ENCODE data around the gene DLX1. TPM values are rescaled to one million over a fixed set of nuclear protein-coding genes. Genes with fewer than 3 reads are reported as not detected.

Gene DLX1
- total and polyA plus RNA-seq, 4 donors = not detected

DNA sequence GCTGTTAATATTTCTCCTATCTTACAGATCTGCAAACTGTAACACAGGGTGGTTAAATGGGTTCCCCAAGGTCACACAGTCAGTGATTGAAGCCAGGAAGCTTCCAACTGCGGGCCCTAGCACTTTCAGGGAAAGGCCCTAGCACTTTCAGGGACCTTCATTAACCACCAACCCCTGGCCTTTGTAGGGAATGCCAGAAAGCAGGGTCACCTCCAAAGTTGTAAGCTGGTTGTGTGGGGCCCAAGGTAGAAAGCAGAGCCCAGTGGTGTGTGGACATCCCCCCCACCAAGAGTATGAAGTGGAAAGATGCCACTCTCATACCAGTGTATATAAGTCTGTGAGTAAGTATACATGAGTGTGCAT, 13.0 kb downstream of the DLX1 start:
- Histone ChIP-seq H3K9me3 (ENCODE audit: control insufficient read depth in 4 of 4, low read length in 3 of 4) (peaks cover 0 to 2% (median 0%) of the 10 kb centered on the region in 4 donors), H3K4me3 (ENCODE audit: low read depth in 1 of 3, low read length in 3 of 3) (no peak overlapping the region), H3K36me3 (ENCODE audit: control insufficient read depth in 4 of 4, insufficient read depth in 3 of 4, low read depth in 1 of 4, low read length in 3 of 4) (no peaks in the 10 kb centered on the region), H3K27ac (ENCODE audit: low read depth in 1 of 2, low read length in 2 of 2) (no peak overlapping the region), H3K4me1 (ENCODE audit: control insufficient read depth in 4 of 4, insufficient read depth in 4 of 4, low read length in 3 of 4) (peaks cover 19 to 50% (median 33%) of the 10 kb centered on the region in 4 donors), H3K9ac (ENCODE audit: low read depth in 1 of 2, low read length in 2 of 2) (no peak overlapping the region), H3K27me3 (ENCODE audit: control insufficient read depth in 4 of 4, insufficient read depth in 4 of 4, low read length in 3 of 4) (peaks cover 15 to 24% (median 19%) of the 10 kb centered on the region in 4 donors)
- WGBS = 31% methylated on average over 1 of the region's 1 CpG
- DNase-seq (ENCODE audit: low spot score) = no peak
- TF ChIP-seq, protein P1, sequence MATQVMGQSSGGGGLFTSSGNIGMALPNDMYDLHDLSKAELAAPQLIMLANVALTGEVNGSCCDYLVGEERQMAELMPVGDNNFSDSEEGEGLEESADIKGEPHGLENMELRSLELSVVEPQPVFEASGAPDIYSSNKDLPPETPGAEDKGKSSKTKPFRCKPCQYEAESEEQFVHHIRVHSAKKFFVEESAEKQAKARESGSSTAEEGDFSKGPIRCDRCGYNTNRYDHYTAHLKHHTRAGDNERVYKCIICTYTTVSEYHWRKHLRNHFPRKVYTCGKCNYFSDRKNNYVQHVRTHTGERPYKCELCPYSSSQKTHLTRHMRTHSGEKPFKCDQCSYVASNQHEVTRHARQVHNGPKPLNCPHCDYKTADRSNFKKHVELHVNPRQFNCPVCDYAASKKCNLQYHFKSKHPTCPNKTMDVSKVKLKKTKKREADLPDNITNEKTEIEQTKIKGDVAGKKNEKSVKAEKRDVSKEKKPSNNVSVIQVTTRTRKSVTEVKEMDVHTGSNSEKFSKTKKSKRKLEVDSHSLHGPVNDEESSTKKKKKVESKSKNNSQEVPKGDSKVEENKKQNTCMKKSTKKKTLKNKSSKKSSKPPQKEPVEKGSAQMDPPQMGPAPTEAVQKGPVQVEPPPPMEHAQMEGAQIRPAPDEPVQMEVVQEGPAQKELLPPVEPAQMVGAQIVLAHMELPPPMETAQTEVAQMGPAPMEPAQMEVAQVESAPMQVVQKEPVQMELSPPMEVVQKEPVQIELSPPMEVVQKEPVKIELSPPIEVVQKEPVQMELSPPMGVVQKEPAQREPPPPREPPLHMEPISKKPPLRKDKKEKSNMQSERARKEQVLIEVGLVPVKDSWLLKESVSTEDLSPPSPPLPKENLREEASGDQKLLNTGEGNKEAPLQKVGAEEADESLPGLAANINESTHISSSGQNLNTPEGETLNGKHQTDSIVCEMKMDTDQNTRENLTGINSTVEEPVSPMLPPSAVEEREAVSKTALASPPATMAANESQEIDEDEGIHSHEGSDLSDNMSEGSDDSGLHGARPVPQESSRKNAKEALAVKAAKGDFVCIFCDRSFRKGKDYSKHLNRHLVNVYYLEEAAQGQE (IDR thresholded peaks at IDR 0.05) = no peak
- no peak for TF ChIP-seq HNF4A (conservative IDR thresholded peaks at IDR 0.05)
- no peak for TF ChIP-seq NR2F2 (IDR thresholded peaks at IDR 0.05)
- TF ChIP-seq SP1 (IDR thresholded peaks at IDR 0.05) = no peak
- TF ChIP-seq, protein P2, sequence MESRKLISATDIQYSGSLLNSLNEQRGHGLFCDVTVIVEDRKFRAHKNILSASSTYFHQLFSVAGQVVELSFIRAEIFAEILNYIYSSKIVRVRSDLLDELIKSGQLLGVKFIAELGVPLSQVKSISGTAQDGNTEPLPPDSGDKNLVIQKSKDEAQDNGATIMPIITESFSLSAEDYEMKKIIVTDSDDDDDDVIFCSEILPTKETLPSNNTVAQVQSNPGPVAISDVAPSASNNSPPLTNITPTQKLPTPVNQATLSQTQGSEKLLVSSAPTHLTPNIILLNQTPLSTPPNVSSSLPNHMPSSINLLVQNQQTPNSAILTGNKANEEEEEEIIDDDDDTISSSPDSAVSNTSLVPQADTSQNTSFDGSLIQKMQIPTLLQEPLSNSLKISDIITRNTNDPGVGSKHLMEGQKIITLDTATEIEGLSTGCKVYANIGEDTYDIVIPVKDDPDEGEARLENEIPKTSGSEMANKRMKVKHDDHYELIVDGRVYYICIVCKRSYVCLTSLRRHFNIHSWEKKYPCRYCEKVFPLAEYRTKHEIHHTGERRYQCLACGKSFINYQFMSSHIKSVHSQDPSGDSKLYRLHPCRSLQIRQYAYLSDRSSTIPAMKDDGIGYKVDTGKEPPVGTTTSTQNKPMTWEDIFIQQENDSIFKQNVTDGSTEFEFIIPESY (IDR thresholded peaks at IDR 0.05) = no peak
- TF ChIP-seq, protein P3, sequence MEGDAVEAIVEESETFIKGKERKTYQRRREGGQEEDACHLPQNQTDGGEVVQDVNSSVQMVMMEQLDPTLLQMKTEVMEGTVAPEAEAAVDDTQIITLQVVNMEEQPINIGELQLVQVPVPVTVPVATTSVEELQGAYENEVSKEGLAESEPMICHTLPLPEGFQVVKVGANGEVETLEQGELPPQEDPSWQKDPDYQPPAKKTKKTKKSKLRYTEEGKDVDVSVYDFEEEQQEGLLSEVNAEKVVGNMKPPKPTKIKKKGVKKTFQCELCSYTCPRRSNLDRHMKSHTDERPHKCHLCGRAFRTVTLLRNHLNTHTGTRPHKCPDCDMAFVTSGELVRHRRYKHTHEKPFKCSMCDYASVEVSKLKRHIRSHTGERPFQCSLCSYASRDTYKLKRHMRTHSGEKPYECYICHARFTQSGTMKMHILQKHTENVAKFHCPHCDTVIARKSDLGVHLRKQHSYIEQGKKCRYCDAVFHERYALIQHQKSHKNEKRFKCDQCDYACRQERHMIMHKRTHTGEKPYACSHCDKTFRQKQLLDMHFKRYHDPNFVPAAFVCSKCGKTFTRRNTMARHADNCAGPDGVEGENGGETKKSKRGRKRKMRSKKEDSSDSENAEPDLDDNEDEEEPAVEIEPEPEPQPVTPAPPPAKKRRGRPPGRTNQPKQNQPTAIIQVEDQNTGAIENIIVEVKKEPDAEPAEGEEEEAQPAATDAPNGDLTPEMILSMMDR (IDR thresholded peaks at IDR 0.05; ENCODE audit: low read depth, low read length, missing input control) = no peak
- TF ChIP-seq EGR1 (IDR thresholded peaks at IDR 0.05; ENCODE audit: low read depth in 2 of 2) = no peak
- TF ChIP-seq, protein P4, sequence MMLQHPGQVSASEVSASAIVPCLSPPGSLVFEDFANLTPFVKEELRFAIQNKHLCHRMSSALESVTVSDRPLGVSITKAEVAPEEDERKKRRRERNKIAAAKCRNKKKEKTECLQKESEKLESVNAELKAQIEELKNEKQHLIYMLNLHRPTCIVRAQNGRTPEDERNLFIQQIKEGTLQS (IDR thresholded peaks at IDR 0.05) = no peak

DNA sequence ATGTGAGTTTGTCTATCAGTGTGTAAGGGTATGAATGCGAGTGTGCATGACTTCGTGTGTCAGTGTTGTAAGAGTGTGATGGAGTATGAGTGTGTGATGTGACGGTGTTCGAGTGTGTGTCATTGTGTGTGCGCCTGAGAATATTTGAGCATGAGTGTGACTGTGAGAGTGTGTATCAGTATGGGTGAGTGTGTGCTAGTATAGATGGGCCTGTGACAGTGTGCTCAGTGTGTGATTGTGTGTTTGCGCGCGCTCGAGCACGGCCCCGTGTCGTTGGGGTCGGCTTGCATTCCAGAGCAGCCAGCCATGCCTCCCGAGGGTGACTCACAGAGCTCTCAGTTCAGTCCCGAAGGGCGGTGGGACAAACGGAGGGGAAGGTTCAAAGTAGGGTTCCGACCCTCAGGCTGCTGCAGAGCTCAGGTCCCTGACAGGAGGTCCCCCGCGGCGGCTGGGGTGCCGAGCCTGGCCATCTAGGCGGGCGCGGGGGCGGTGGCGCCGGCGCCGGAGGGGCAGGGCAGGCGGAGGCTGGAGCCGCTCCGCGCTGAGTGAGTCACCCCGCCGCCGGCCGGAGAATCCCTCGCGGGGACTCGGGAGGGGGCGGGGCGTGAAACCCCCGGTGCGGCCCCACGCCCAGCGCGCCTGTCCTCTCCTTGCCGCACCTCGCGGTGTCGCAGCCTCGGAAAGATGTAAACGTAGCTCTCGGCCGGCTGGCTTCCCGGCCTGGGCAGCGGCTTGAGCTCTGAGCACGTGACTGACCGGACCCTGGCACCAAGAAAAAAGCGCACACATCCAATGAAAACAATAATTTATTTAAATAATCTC, 13.6 kb downstream of the DLX1 start:
- peak overlapping the region in 1 of 3 donors; percentile 19 for H3K4me3 ChIP-seq (ENCODE audit: low read depth in 1 of 3, low read length in 3 of 3)
- no peak overlapping the region for H3K27ac ChIP-seq (ENCODE audit: low read depth in 1 of 2, low read length in 2 of 2)
- peaks cover 0 to 2% (median 0%) of the 10 kb centered on the region in 4 donors for H3K9me3 ChIP-seq (ENCODE audit: control insufficient read depth in 4 of 4, low read length in 3 of 4)
- peaks cover 15 to 19% (median 18%) of the 10 kb centered on the region in 4 donors for H3K27me3 ChIP-seq (ENCODE audit: control insufficient read depth in 4 of 4, insufficient read depth in 4 of 4, low read length in 3 of 4)
- 7% methylated on average over 61 of the region's 61 CpGs for WGBS
- peaks cover 22 to 53% (median 35%) of the 10 kb centered on the region in 4 donors for H3K4me1 ChIP-seq (ENCODE audit: control insufficient read depth in 4 of 4, insufficient read depth in 4 of 4, low read length in 3 of 4)
- H3K36me3 ChIP-seq (ENCODE audit: control insufficient read depth in 4 of 4, insufficient read depth in 3 of 4, low read depth in 1 of 4, low read length in 3 of 4) = no peaks in the 10 kb centered on the region
- no peak overlapping the region for H3K9ac ChIP-seq (ENCODE audit: low read depth in 1 of 2, low read length in 2 of 2)
- no peak for DNase-seq (ENCODE audit: low spot score)
- TF ChIP-seq FOXA2 (IDR thresholded peaks at IDR 0.05) (no peak), HNF4A (conservative IDR thresholded peaks at IDR 0.05) (no peak), GABPA (IDR thresholded peaks at IDR 0.05 in 1 of 2, conservative IDR thresholded peaks at IDR 0.05 in 1 of 2) (no peak), TAF1 (conservative IDR thresholded peaks at IDR 0.05) (no peak), JUND (IDR thresholded peaks at IDR 0.05) (no peak), HNF4G (IDR thresholded peaks at IDR 0.05) (no peak), NR2F2 (IDR thresholded peaks at IDR 0.05) (no peak), RAD21 (IDR thresholded peaks at IDR 0.05) (no peak)
- TF ChIP-seq, protein P4 (IDR thresholded peaks at IDR 0.05) = no peak
- TF ChIP-seq, protein P1 (IDR thresholded peaks at IDR 0.05) = no peak
- TF ChIP-seq, protein P5, sequence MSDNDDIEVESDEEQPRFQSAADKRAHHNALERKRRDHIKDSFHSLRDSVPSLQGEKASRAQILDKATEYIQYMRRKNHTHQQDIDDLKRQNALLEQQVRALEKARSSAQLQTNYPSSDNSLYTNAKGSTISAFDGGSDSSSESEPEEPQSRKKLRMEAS (IDR thresholded peaks at IDR 0.05) = no peak
- TF ChIP-seq, protein P3 (IDR thresholded peaks at IDR 0.05; ENCODE audit: low read depth, low read length, missing input control) = no peak
